Colonic mucosa (tissue), 4 donors: ENCODE results near the gene DQX1. TPM values are rescaled to one million over a fixed set of nuclear protein-coding genes. Genes with fewer than 3 reads are reported as not detected.
"Not testable (repeated sequence)": the region's sequence is repeated elsewhere in the genome, so short reads cannot be mapped to it uniquely, and the experiment has no call there.

Experiments
- DNase-seq: peaks from one replicate; pipeline ENCODE4 v3.0.0-alpha.2; 2020
- H3K27ac ChIP-seq: fragments of 200-600 bp; one replicate; pipeline ENCODE4 v1.8.0; 2021
- H3K27me3 ChIP-seq: fragments of 200-600 bp; one replicate; pipeline ENCODE4 v1.8.0; 2021
- H3K36me3 ChIP-seq: fragments of 200-600 bp; one replicate; pipeline ENCODE4 v1.8.0; 2021
- H3K4me1 ChIP-seq: fragments of 200-600 bp; one replicate; pipeline ENCODE4 v1.8.0; 2021; ENCODE audit warnings: mild to moderate bottlenecking
- H3K4me3 ChIP-seq: fragments of 200-600 bp; one replicate; pipeline ENCODE4 v1.8.0; 2021
- H3K9ac ChIP-seq, 2 donors: one replicate each; pipeline ENCODE4 v1.7.0; 2013; ENCODE audit warnings: control low read depth in 2 of 2, low read depth in 2 of 2, low read length in 2 of 2
- H3K9me3 ChIP-seq: fragments of 200-600 bp; one replicate; pipeline ENCODE4 v1.8.0; 2021
- CTCF ChIP-seq: fragments of 200-600 bp; IDR thresholded peaks from one replicate; pipeline ENCODE4 v1.8.0; 2022; ENCODE audit warnings: antibody characterized with exemption, mild to moderate bottlenecking
- intact Hi-C: fragments of 100-400 bp; cut with DNase I; formaldehyde crosslinking; loops from one replicate; pipeline ENCODE4 v1.14.1; 2022
- total RNA-seq, 2 donors: library from RNA; stranded (reverse); fragmentation: NEBNext Ultra II Directional in 1 of 2; extraction: Animal tissue kit (Norgen Biotek cat#: 25700) in 1 of 2; gene quantifications; one replicate each; pipeline ENCODE4 v1.2.1, GENCODE V29; 2021
- donor health status: healthy.
- donor health status: DM: no; HTN: no; CAD: no.
- donor health status: DM: no; HTN: no; CAD: no.

Gene DQX1
- total RNA-seq, 2 donors from 2014 or later: 34.2 to 36.8 TPM

DNA sequence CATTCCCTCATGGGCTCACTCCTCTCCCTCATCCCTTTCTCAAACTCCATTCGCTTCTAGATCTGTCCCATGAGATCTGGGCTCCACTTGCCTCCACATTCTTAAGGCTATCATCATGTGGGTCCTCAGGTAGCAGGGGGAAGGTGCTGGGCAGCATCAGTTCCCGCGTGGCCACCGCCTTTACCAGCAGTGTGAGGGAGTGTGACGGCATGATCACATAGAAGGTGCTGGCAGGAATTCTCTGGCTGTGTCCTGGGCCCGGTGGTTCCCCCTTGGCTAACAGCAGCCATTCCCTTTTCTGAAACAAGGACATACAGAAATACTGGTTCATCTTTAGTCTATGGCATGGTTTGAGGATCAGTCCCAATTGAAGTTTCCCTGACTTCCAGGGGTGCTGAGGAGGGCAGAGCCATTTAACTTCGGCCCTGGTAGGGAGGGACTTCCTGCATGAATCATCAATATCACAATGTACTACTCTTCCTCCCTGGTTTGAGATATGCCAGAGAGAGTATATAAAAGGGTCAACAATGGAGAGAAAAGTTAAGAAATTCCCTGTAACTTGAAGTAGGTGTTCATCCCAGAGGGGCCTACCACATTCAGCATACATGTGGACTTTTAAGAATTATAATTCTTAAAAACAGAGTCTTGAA lies 36.2 kb upstream of the DQX1 start:
- H3K36me3 ChIP-seq: no peaks in the 10 kb centered on the region
- no peaks in the 10 kb centered on the region for H3K27me3 ChIP-seq
- H3K9me3 ChIP-seq: no peaks in the 10 kb centered on the region
- no peak for DNase-seq
- no peak for TF ChIP-seq CTCF
- no peak overlapping the region for H3K27ac ChIP-seq
- H3K4me1 ChIP-seq: no peaks in the 10 kb centered on the region
- H3K9ac ChIP-seq: no peak overlapping the region
- H3K4me3 ChIP-seq: no peak overlapping the region
- intact Hi-C loops: no loop called here

DNA sequence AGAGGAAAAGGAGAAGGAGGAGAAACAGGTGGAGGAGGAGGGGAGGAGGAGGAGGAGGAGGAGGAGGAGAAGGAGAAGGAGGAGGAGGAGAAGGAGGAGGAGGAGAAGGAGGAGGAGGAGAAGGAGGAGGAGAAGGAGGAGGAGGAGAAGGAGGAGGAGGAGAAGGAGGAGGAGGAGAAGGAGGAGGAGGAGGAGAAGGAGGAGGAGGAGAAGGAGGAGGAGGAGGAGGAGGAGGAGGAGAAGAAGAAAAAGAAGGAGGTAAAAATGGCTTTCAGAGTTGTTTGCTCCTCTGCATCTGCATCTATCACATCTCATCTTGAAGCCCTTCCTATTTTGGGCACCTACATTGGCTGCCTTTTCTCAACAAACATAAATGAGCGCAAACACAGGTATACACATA lies 35.0 kb upstream of the DQX1 start:
- not testable (repeated sequence) for H3K27me3 ChIP-seq

DNA sequence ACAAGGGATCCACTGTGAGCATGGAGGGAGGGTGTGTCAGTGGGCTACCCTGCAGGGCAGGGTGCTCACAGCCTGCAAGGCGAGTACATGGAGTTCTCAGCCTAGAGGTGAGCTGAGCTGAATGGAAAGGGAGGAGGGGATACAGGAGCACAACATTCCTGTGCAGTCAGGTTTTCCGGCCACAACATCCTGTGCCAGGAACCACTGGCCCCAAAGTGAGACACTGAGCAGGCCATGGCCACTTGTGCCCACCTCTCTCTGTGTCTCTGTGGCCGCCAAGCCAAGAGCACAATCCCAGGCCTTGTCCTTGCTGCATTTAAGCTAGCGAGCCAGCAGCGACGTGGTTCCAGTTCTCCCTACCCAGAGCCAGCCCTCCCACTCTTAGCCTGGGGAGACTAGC lies 34.6 kb upstream of the DQX1 start:
- Histone ChIP-seq H3K27me3 (no peaks in the 10 kb centered on the region), H3K4me1 (no peaks in the 10 kb centered on the region), H3K27ac (no peak overlapping the region), H3K9me3 (no peaks in the 10 kb centered on the region), H3K4me3 (no peak overlapping the region), H3K9ac (no peak overlapping the region), H3K36me3 (no peaks in the 10 kb centered on the region)
- no peak for TF ChIP-seq CTCF
- DNase-seq: no peak
- intact Hi-C loops: no loop called here

More for the DNA sequence above, 35.0 kb upstream of the DQX1 start:
- H3K4me3 ChIP-seq, H3K27ac ChIP-seq, H3K9ac ChIP-seq, H3K4me1 ChIP-seq, H3K9me3 ChIP-seq, intact Hi-C loops, H3K36me3 ChIP-seq, DNase-seq: not testable (repeated sequence)

DNA sequence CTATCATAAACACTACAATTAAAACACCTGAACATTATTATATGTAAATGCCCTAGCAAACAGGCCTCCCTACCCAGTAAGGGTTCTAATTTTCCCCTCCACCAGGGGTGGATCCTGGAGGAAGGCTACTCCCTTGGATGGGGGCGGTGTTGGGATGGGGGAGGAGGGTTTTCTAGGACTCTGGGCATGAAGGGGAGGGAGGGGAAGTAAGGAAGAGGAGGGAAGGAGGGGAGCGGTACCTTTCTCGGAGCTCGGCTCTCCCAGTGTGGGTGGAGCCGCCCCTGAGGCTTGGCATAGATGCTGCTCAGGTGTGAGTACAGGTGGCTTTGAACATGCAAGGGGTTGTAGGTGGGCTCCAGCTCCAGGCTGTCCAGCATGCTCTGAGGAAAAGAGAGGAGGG lies 33.9 kb upstream of the DQX1 start:
- TF ChIP-seq CTCF: no peak
- H3K4me3 ChIP-seq: no peak overlapping the region
- no peak overlapping the region for H3K9ac ChIP-seq
- H3K27me3 ChIP-seq: no peaks in the 10 kb centered on the region
- peak; percentile 27 for DNase-seq
- no peaks in the 10 kb centered on the region for H3K4me1 ChIP-seq
- intact Hi-C loops: no loop called here
- H3K36me3 ChIP-seq: no peaks in the 10 kb centered on the region
- no peaks in the 10 kb centered on the region for H3K9me3 ChIP-seq
- no peak overlapping the region for H3K27ac ChIP-seq

DNA sequence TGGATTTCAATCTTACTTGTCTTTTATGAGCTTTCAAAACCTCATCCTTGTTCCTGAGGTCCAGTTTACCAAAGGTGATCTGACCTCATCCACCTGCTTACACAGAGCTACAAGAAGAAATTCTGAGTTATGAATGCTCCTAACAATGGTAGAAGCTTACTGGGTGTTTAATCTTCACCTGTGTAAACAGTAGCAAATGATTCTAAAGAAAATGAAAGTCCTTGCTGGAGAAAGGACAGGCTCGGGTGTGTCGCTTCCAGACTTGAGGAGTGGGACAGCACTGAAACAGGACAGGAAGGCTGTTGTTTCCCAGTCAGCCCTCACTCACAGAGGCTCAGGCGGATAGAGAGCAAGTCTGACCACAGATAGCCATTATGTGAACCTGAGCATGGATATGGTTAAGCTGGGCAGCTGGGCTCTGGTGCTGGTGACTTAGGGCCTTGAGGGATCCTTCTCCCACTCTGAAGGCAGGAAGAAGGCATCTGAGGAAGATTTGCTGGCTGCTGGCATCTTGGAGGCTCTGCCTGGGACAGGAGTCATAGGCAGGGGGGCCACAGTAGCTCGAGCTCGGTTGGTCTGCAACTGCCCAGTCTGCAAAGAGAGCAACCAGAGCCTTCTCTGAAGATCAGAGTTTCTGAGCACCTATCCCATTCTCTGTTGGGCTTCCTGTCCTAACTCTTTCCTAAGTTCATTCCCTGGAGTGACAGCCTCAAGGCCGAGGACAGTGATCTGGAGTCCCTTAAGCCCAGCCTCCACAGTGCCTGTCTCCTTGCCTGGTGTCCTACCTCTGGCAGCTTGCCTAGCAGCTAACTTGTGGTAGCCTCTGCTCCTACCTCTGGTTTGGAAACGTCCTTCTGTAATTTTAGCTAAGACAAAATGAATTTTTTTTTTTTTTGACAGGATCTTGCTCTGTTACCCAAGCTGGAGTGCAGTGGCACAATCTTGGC lies 32.5 kb upstream of the DQX1 start:
- Histone ChIP-seq H3K36me3 (no peaks in the 10 kb centered on the region), H3K27ac (peak overlapping the region; percentile 40), H3K4me1 (no peaks in the 10 kb centered on the region), H3K27me3 (no peaks in the 10 kb centered on the region), H3K4me3 (no peak overlapping the region), H3K9ac (peak overlapping the region in 1 of 2 donors; percentile 27), H3K9me3 (no peaks in the 10 kb centered on the region)
- no peak for DNase-seq
- intact Hi-C loops: no loop called here
- no peak for TF ChIP-seq CTCF
